Spinal cord (tissue), 10 donors: ENCODE measurements around the gene RPTOR. TPM values are rescaled to one million over a fixed set of nuclear protein-coding genes. Genes with fewer than 3 reads are reported as not detected.
"Not testable (repeated sequence)": the region's sequence is repeated elsewhere in the genome, so short reads cannot be mapped to it uniquely, and the experiment has no call there.

Source experiments
- DNase-seq, 6 donors: peaks; one replicate each; pipeline versions ENCODE4 v3.0.0 to v3.0.0-alpha.2; 2013 to 2015; ENCODE audit warnings: low spot score in 6 of 6, low read depth in 4 of 6
- H3K27ac ChIP-seq: one replicate; pipeline ENCODE4 v1.5.1; 2013; ENCODE audit warnings: low read depth, low read length, control low read depth
- H3K27me3 ChIP-seq: one replicate; pipeline ENCODE4 v1.6.1; 2013; ENCODE audit warnings: low read length; ENCODE audit not compliant: control insufficient read depth, insufficient read depth
- H3K36me3 ChIP-seq: one replicate; pipeline ENCODE4 v1.6.1; 2013; ENCODE audit warnings: low read length; ENCODE audit not compliant: control insufficient read depth, insufficient read depth
- H3K4me1 ChIP-seq: one replicate; pipeline ENCODE4 v1.6.1; 2013; ENCODE audit warnings: low read length; ENCODE audit not compliant: control insufficient read depth, insufficient read depth
- H3K4me3 ChIP-seq: one replicate; pipeline ENCODE4 v1.5.1; 2013; ENCODE audit warnings: low read depth, low read length, control low read depth
- H3K9me3 ChIP-seq: one replicate; pipeline ENCODE4 v1.6.1; 2013; ENCODE audit warnings: low read length; ENCODE audit not compliant: control insufficient read depth, insufficient read depth
- WGBS: methylation state at CpG from one replicate; pipeline ENCODE4 v1.1.5; 2013; ENCODE audit warnings: missing lambda C conversion rate; ENCODE audit not compliant: insufficient coverage; 5-methylcytosine and 5-hydroxymethylcytosine counted together
- polyA plus RNA-seq, 2 donors: library from polyadenylated mRNA; unstranded; fragments of 120-200 nt; gene quantifications; one replicate each; pipeline ENCODE4 v1.2.1, GENCODE V29; 2013; ENCODE audit not compliant: insufficient read length in 2 of 2
- total RNA-seq, 2 donors: library from RNA; depleted of rRNA in 1 of 2; stranded (reverse); fragments of 120-200 nt in 1 of 2; fragments of >200 nt in 1 of 2; gene quantifications; one replicate each; pipeline versions ENCODE4 v1.2.3 to v1.2.4, GENCODE V29; 2013 to 2014
- donor health status: healthy.

The RPTOR gene
- total and polyA plus RNA-seq, 4 donors = 17.1 to 27.2 (median 21.6) TPM

- no CpG with 5 or more reads among the region's 4 CpGs for WGBS
- Histone ChIP-seq H3K27ac (no peak overlapping the region), H3K4me3 (no peak overlapping the region), H3K36me3 (peaks cover 16% of the 10 kb centered on the region), H3K27me3 (no peaks in the 10 kb centered on the region), H3K9me3 (peaks cover 5% of the 10 kb centered on the region), H3K4me1 (peaks cover 13% of the 10 kb centered on the region)
- DNase-seq = no peak
Measured at GRCh38 chr17:80807014-80807413, 262.4 kb downstream of the RPTOR start.

DNA sequence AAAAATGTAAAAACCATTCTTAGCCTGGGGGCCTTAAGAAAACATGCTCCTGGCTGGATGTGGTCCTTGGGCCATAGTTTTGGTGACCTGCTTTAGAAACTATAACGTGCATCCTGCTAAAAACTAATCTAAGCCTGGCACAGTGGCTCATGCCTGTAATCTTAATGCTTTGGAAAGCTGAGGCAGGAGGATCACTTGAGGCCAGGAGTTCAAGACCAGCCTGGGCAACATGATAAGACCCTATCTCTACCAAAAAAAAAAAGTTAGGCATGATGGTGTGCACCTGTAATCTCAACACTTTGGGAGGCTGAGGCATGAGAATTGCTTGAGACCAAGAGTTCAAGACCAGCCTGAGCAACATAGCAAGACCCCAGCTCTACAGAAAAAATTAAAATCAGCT, 263.2 kb downstream of the RPTOR start:
- no peak overlapping the region for H3K4me3 ChIP-seq
- peaks cover 13% of the 10 kb centered on the region for H3K4me1 ChIP-seq
- 91% methylated on average over 1 of the region's 1 CpG for WGBS
- H3K27ac ChIP-seq = no peak overlapping the region
- H3K27me3 ChIP-seq = no peaks in the 10 kb centered on the region
- peaks cover 15% of the 10 kb centered on the region for H3K36me3 ChIP-seq
- peaks cover 5% of the 10 kb centered on the region for H3K9me3 ChIP-seq
- DNase-seq = no peak

DNA sequence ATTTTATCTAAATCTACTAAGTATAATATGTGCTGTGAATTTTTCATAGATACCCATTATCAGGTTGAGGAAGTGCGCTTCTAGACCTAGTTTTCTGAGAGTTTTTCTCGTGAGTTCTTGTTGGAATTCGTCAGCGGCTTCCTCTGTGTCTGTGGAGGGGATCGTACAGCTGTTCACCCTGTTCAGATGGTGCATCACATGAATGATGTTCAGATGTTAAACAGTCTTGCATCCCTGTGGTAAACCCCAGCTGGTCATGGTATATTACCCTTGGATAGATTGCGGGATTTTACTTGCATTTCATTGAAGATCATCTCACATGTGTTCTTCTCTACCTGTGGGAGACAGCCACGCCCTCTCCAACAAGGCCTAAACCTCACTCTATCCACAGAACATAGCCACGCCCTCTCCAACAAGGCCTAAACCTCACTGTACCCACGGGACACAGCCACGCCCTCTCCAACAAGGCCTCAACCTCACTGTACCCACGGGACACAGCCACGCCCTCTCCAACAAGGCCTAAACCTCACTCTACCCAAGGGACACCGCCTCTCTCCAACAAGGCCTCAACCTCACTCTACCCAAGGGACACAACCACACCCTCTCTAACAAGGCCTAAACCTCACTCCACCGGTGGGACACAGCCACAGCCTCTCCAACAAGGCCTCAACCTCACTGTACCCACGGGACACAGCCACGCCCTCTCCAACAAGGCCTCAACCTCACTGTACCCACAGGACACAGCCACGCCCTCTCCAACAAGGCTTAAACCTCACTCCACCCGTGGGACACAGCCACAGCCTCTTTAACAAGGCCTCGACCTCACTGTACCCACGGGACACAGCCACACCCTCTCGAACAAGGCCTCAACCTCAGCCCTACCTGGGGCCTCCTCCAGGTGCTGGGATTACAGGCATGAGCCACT, 266.8 kb downstream of the RPTOR start:
- H3K36me3 ChIP-seq = peaks cover 4% of the 10 kb centered on the region
- DNase-seq = no peak
- H3K9me3 ChIP-seq = peaks cover 2% of the 10 kb centered on the region
- H3K27ac ChIP-seq = no peak overlapping the region
- H3K4me3 ChIP-seq = no peak overlapping the region
- H3K4me1 ChIP-seq = peaks cover 19% of the 10 kb centered on the region
- H3K27me3 ChIP-seq = no peaks in the 10 kb centered on the region
- 86% methylated on average over 21 of the region's 21 CpGs for WGBS

DNA sequence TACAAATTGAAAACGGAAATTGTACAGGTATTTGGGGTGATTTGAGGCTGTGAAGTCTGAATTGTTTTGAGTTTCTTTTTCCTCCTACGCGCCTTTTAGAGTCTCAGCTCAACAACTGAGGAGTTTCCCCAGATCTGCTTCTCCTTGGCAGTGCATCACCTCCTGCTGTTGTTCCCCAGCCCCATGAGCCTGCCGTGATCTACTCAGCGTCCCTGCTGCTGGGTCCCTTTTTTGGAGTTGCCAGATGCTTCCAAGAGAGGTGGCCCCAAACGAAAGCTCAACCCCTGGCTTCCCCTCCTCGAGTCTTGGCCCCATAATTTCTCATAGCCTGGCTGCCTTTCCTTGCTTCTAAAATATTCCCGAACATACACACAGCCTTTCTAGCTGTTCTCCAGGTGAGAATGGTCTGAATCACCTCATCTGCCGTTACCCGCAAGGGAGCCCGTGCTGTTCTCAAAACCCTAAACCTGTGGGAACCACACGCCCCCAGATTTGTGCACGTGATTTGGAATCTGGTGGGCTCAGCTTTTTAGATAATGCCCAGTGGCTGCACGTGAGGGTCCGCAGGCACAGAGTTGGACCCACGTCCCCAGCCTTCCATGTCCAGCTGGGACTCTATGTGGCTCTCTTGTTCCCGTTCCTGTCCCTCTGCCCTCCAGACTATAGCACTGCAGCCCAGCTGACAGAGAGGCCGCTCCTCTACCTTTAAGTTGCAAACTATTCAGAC, 267.9 kb downstream of the RPTOR start:
- H3K27me3 ChIP-seq = no peaks in the 10 kb centered on the region
- no peak overlapping the region for H3K4me3 ChIP-seq
- 88% methylated on average over 16 of the region's 18 CpGs for WGBS
- H3K27ac ChIP-seq = no peak overlapping the region
- H3K9me3 ChIP-seq = no peaks in the 10 kb centered on the region
- peaks cover 9% of the 10 kb centered on the region for H3K36me3 ChIP-seq
- no peak for DNase-seq
- H3K4me1 ChIP-seq = peaks cover 20% of the 10 kb centered on the region

DNA sequence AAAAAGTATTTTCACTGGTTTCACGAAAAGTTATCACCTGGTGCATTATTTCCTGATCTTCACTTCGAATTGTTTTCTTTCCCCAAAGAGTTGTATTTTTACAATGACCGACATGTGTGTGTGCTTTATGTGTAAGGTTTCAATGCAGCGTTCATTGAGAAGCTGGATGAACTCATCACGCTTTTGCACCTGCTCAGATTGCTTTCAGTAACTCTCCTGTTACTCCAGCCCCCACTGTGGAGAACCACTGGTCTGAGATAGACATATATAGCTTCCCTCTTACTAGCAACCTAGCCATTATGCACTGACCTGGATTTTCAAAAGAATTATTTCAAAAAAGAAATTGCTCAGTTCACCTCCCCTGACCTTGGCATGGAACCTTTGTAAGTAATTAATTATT, 268.7 kb downstream of the RPTOR start:
- Histone ChIP-seq H3K27ac (no peak overlapping the region), H3K36me3 (peaks cover 9% of the 10 kb centered on the region), H3K4me1 (peaks cover 20% of the 10 kb centered on the region), H3K4me3 (no peak overlapping the region), H3K27me3 (no peaks in the 10 kb centered on the region), H3K9me3 (no peaks in the 10 kb centered on the region)
- 100% methylated on average over 2 of the region's 5 CpGs for WGBS
- DNase-seq = no peak

GRCh38 chr17:80814491-80814890, 269.9 kb downstream of the RPTOR start:
- H3K27me3 ChIP-seq = no peaks in the 10 kb centered on the region
- WGBS = 89% methylated on average over 8 of the region's 9 CpGs
- no peak overlapping the region for H3K27ac ChIP-seq
- peak in 1 of 6 donors; percentile 64 for DNase-seq
- peaks cover 23% of the 10 kb centered on the region for H3K4me1 ChIP-seq
- peaks cover 9% of the 10 kb centered on the region for H3K36me3 ChIP-seq
- H3K9me3 ChIP-seq = no peaks in the 10 kb centered on the region
- no peak overlapping the region for H3K4me3 ChIP-seq

GRCh38 chr17:80815151-80815681, 270.6 kb downstream of the RPTOR start:
- DNase-seq = peak in 2 of 6 donors; percentile 18 to 59
- Histone ChIP-seq H3K4me1 (peaks cover 30% of the 10 kb centered on the region), H3K4me3 (no peak overlapping the region), H3K36me3 (peaks cover 10% of the 10 kb centered on the region), H3K27ac (no peak overlapping the region), H3K27me3 (no peaks in the 10 kb centered on the region), H3K9me3 (no peaks in the 10 kb centered on the region)
- 36% methylated on average over 8 of the region's 10 CpGs for WGBS

- not testable (repeated sequence) for H3K4me3 ChIP-seq, DNase-seq, H3K27me3 ChIP-seq, H3K9me3 ChIP-seq, H3K27ac ChIP-seq
- peaks cover 35% of the 10 kb centered on the region for H3K4me1 ChIP-seq
- 84% methylated on average over 18 of the region's 23 CpGs for WGBS
- H3K36me3 ChIP-seq = peaks cover 11% of the 10 kb centered on the region
Measured at GRCh38 chr17:80815718-80816117, 271.1 kb downstream of the RPTOR start.

- peaks cover 11% of the 10 kb centered on the region for H3K36me3 ChIP-seq
- no peaks in the 10 kb centered on the region for H3K9me3 ChIP-seq
- H3K27ac ChIP-seq = no peak overlapping the region
- peaks cover 34% of the 10 kb centered on the region for H3K4me1 ChIP-seq
- H3K4me3 ChIP-seq = no peak overlapping the region
- H3K27me3 ChIP-seq = no peaks in the 10 kb centered on the region
- 86% methylated on average over 24 of the region's 24 CpGs for WGBS
- DNase-seq = no peak
Measured at GRCh38 chr17:80816241-80817103, 271.8 kb downstream of the RPTOR start.
